CD14-positive monocyte (primary cell): ENCODE results near the gene LUZP1. TPM values are rescaled to one million over a fixed set of nuclear protein-coding genes. Genes with fewer than 3 reads are reported as not detected.

Source experiments
- DNase-seq, 3 donors: peaks; one replicate each; pipeline ENCODE4 v3.0.0-alpha.2; 2011 to 2022
- H2AFZ ChIP-seq: 2 replicates; pipeline ENCODE4 v1.6.0; 2012; ENCODE audit warnings: mild to moderate bottlenecking, low read depth, low read length, inconsistent platforms; ENCODE audit not compliant: insufficient read depth, poor library complexity, severe bottlenecking
- H3K27ac ChIP-seq, 2 donors: 1 replicate in 1 of 2; 2 replicates in 1 of 2; pipeline ENCODE4 v1.5.1; 2012 to 2013; ENCODE audit warnings: low read length in 2 of 2, control low read depth in 1 of 2, inconsistent platforms in 1 of 2, low read depth in 1 of 2, mild to moderate bottlenecking in 1 of 2
- H3K27me3 ChIP-seq, 2 donors: one replicate each; pipeline versions ENCODE4 v1.6.0 to v1.6.1; 2011 to 2013; ENCODE audit warnings: low read length in 2 of 2; ENCODE audit not compliant: control insufficient read depth in 2 of 2, insufficient read depth in 2 of 2
- H3K36me3 ChIP-seq, 2 donors: replicated peaks in 1 of 2; 1 replicate in 1 of 2; 2 replicates in 1 of 2; pipeline versions ENCODE4 v1.5.1 to v1.6.1; 2012 to 2013; ENCODE audit warnings: low read length in 2 of 2, control low read depth in 1 of 2, inconsistent platforms in 1 of 2, mild to moderate bottlenecking in 1 of 2; ENCODE audit not compliant: insufficient read depth in 2 of 2, control insufficient read depth in 1 of 2
- H3K4me1 ChIP-seq, 2 donors: 1 replicate in 1 of 2; 2 replicates in 1 of 2; pipeline versions ENCODE4 v1.5.1 to v1.6.1; 2012 to 2013; ENCODE audit warnings: low read length in 2 of 2, control low read depth in 1 of 2, inconsistent platforms in 1 of 2, mild to moderate bottlenecking in 1 of 2, moderate library complexity in 1 of 2; ENCODE audit not compliant: insufficient read depth in 2 of 2, control insufficient read depth in 1 of 2
- H3K4me2 ChIP-seq: replicated peaks from 2 replicates; pipeline ENCODE3; 2012; ENCODE audit warnings: low read length, moderate library complexity, mild to moderate bottlenecking; ENCODE audit not compliant: poor library complexity, severe bottlenecking; ENCODE audit errors: extremely low read depth
- H3K4me3 ChIP-seq, 3 experiments: fragments of 200-600 bp in 1 of 3; sonication (generic) in 1 of 3; replicated peaks in 1 of 3; 1 replicate in 2 of 3; 2 replicates in 1 of 3; pipeline ENCODE4 v1.5.1; 2011 to 2013; ENCODE audit warnings: low read length in 3 of 3, mild to moderate bottlenecking in 3 of 3, control low read depth in 2 of 3, low read depth in 2 of 3, inconsistent platforms in 1 of 3, moderate library complexity in 1 of 3
- H3K79me2 ChIP-seq: 2 replicates; pipeline ENCODE4 v1.6.0; 2012; ENCODE audit warnings: mild to moderate bottlenecking, control low read depth, inconsistent platforms, low read length, moderate library complexity; ENCODE audit not compliant: insufficient read depth
- H3K9ac ChIP-seq: 2 replicates; pipeline ENCODE4 v1.6.0; 2017; ENCODE audit warnings: low read length, mild to moderate bottlenecking; ENCODE audit not compliant: insufficient read depth, poor library complexity, severe bottlenecking
- H3K9me3 ChIP-seq, 2 donors: replicated peaks in 1 of 2; 1 replicate in 1 of 2; 2 replicates in 1 of 2; pipeline versions ENCODE4 v1.5.1 to v1.6.1; 2012 to 2013; ENCODE audit warnings: low read length in 2 of 2, control low read depth in 1 of 2; ENCODE audit not compliant: control insufficient read depth in 1 of 2, insufficient read depth in 1 of 2
- H4K20me1 ChIP-seq: 2 replicates; pipeline ENCODE4 v1.6.0; 2012; ENCODE audit warnings: mild to moderate bottlenecking, low read length, control low read depth, moderate library complexity; ENCODE audit not compliant: insufficient read depth
- H3K27ac Mint-ChIP-seq, 7 donors: one replicate each; pipeline ENCODE4 v1.8.0; 2020; ENCODE audit warnings: mild to moderate bottlenecking in 7 of 7, mixed read lengths in 7 of 7, moderate library complexity in 6 of 7, inconsistent platforms in 2 of 7
- H3K27me3 Mint-ChIP-seq, 3 donors: one replicate each; pipeline ENCODE4 v1.8.0; 2021 to 2022; ENCODE audit warnings: low read depth in 3 of 3, mild to moderate bottlenecking in 3 of 3, mixed read lengths in 3 of 3, moderate library complexity in 3 of 3, inconsistent platforms in 1 of 3
- H3K36me3 Mint-ChIP-seq, 2 donors: one replicate each; pipeline ENCODE4 v1.8.0; 2020; ENCODE audit warnings: mixed read lengths in 2 of 2, inconsistent platforms in 1 of 2, mild to moderate bottlenecking in 1 of 2
- H3K4me1 Mint-ChIP-seq: one replicate; pipeline ENCODE4 v1.8.0; 2020; ENCODE audit warnings: mild to moderate bottlenecking, mixed read lengths
- H3K4me3 Mint-ChIP-seq, 2 donors: one replicate each; pipeline ENCODE4 v1.8.0; 2020; ENCODE audit warnings: mild to moderate bottlenecking in 2 of 2, mixed read lengths in 2 of 2, moderate library complexity in 1 of 2
- H3K9me3 Mint-ChIP-seq, 7 donors: one replicate each; pipeline ENCODE4 v1.8.0; 2020 to 2022; ENCODE audit warnings: mixed read lengths in 7 of 7, mild to moderate bottlenecking in 6 of 7, moderate library complexity in 6 of 7, inconsistent platforms in 2 of 7
- WGBS: methylation state at CpG from one replicate; pipeline ENCODE4 v1.1.5; 2013; ENCODE audit warnings: missing lambda C conversion rate; ENCODE audit not compliant: insufficient coverage; 5-methylcytosine and 5-hydroxymethylcytosine counted together
- intact Hi-C, 2 donors: fragments of 100-400 bp; cut with micrococcal nuclease; formaldehyde crosslinking; loops; one replicate each; pipeline versions ENCODE4 v1.15.0 to v1.15.1; 2023
- polyA plus RNA-seq, 3 donors: library from polyadenylated mRNA; depleted of rRNA in 1 of 3; unstranded in 2 of 3; stranded (reverse) in 1 of 3; fragments of 300-500 nt in 2 of 3; fragments of >200 nt in 1 of 3; fragmentation: Illumina TruSeq in 2 of 3; gene quantifications; 1 replicate in 2 of 3; 2 replicates in 1 of 3; pipeline ENCODE4 v1.2.3, GENCODE V29; 2012 to 2021
- TF ChIP-seq, protein P1 (sequence below): fragments of 200-600 bp; IDR thresholded peaks from one replicate; pipeline ENCODE4 v1.8.0; 2022; ENCODE audit warnings: antibody characterized with exemption, mild to moderate bottlenecking

Gene LUZP1
- polyA plus RNA-seq, 3 donors = 4.4 to 8.7 (median 5.8) TPM

DNA sequence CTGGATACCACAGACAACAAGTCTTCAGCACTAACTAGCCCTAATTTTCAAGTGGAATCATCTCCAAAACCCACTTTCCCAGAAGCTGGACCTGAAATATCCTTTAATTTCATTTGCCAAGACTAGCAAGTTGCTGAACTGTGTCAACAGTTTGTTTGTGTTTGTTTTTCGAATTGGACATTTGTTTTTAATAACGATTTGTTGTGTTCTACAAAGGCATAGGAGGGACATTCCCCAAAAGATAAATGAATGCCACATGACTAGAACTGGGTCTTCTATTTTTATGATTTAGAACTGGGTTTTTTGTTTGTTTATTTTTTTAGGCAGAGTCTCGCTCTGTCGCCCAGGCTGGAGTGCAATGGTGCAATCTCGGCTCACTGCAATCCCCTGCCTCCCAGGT is 17.9 kb downstream of the LUZP1 start:
- Histone ChIP-seq H4K20me1 (peaks cover 47% of the 10 kb centered on the region), H3K9ac (no peak overlapping the region), H3K4me2 (no peak overlapping the region), H3K27me3 (no peaks in the 10 kb centered on the region), H3K9me3 (no peaks in the 10 kb centered on the region), H3K4me1 (no peaks in the 10 kb centered on the region), H3K27ac (no peak overlapping the region), H3K4me3 (no peak overlapping the region), H3K36me3 (no peaks in the 10 kb centered on the region), H2AFZ (no peak overlapping the region), H3K79me2 (peaks cover 53% of the 10 kb centered on the region)
- no peak overlapping the region for H3K4me3 Mint-ChIP-seq
- peaks cover 0 to 2% (median 0%) of the 10 kb centered on the region in 3 donors for H3K27me3 Mint-ChIP-seq
- TF ChIP-seq, protein P1, sequence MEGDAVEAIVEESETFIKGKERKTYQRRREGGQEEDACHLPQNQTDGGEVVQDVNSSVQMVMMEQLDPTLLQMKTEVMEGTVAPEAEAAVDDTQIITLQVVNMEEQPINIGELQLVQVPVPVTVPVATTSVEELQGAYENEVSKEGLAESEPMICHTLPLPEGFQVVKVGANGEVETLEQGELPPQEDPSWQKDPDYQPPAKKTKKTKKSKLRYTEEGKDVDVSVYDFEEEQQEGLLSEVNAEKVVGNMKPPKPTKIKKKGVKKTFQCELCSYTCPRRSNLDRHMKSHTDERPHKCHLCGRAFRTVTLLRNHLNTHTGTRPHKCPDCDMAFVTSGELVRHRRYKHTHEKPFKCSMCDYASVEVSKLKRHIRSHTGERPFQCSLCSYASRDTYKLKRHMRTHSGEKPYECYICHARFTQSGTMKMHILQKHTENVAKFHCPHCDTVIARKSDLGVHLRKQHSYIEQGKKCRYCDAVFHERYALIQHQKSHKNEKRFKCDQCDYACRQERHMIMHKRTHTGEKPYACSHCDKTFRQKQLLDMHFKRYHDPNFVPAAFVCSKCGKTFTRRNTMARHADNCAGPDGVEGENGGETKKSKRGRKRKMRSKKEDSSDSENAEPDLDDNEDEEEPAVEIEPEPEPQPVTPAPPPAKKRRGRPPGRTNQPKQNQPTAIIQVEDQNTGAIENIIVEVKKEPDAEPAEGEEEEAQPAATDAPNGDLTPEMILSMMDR = no peak
- intact Hi-C loops = no loop called here
- 100% methylated on average over 1 of the region's 5 CpGs for whole genome bisulfite sequencing
- DNase-seq = no peak
- peaks cover 19% of the 10 kb centered on the region for H3K4me1 Mint-ChIP-seq
- H3K27ac Mint-ChIP-seq = no peak overlapping the region
- H3K36me3 Mint-ChIP-seq = peaks cover 3 to 4% of the 10 kb centered on the region in 2 donors
- H3K9me3 Mint-ChIP-seq = no peaks in the 10 kb centered on the region

DNA sequence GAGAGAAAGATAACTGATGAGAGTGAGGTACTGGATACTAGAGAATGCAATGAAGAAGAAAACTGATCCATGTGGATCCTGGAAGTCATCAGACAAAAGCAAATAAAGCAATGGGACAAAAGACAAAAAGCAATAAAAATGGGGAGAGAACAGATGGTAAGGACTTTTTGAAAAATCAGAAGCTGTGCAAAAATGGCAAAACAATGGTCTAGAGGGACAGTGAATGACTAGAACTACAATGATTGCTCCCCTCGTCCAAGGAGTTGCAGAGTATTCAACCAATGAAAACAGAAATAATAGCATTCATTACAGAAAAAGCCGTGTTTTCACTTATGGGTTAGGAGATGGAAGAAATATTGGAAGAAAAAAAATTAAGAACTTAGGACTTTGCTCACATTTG is 18.5 kb downstream of the LUZP1 start:
- H3K4me1 ChIP-seq = no peaks in the 10 kb centered on the region

More for the DNA sequence above, 18.5 kb downstream of the LUZP1 start:
- Mint-ChIP-seq H3K9me3 (no peaks in the 10 kb centered on the region), H3K36me3 (peaks cover 3 to 4% of the 10 kb centered on the region in 2 donors), H3K4me1 (peaks cover 19% of the 10 kb centered on the region), H3K27me3 (peaks cover 0 to 2% (median 0%) of the 10 kb centered on the region in 3 donors), H3K27ac (peak overlapping the region in 1 of 7 donors; percentile 20), H3K4me3 (no peak overlapping the region)
- Histone ChIP-seq H3K9me3 (no peaks in the 10 kb centered on the region), H4K20me1 (peaks cover 41% of the 10 kb centered on the region), H2AFZ (no peak overlapping the region), H3K4me3 (no peak overlapping the region), H3K9ac (no peak overlapping the region), H3K36me3 (no peaks in the 10 kb centered on the region), H3K27me3 (no peaks in the 10 kb centered on the region), H3K79me2 (peaks cover 53% of the 10 kb centered on the region), H3K4me2 (no peak overlapping the region), H3K27ac (no peak overlapping the region)
- WGBS = no CpG with 5 or more reads among the region's 2 CpGs
- no peak for DNase-seq
- TF ChIP-seq, protein P1 = no peak
- intact Hi-C loops = no loop called here
